Measurements from ENCODE around the gene DDX49.

The DDX49 gene

DNA sequence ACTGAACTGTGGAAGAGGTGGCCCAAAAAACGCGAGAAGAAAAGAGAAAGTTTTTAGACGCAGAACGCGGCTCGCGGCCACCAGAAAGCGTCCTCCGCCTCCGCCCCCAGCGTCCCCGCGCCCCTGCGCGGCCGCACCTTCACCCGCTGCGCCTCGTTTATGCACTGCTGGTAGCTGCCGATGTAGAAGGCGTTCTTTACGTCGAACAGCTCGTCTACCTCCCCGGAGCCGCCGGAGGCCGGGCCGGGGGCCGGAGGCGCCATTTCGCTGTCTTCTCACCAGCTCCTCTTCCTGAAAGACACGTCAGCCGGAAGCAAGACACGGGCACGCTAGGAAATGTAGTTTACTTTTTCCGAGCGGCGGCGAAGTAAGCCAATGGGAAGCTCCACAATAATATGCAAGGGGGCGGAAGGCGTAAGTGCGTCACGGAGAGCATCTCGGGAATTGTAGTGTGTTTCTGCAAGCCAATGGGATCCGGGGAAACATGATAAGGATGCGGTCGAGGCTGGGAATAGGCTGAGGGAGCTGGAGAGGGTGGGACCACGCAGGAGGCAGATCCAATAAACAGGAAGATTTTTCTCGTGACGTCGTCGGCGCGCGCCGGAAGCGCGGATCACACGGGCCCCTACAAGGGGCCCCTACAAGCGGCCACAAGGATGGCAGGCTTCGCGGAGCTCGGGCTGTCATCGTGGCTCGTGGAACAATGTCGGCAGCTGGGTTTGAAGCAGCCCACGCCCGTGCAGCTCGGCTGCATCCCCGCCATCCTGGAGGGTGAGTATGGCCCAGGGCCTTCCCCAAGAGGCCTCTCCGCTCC is at the start of gene DDX49, which contains the start of gene COPE:
TSS of gene DDX49 (plus strand) at position 630 of the 814 bp plus-strand sequence. CDS start at position 657, 27 bp downstream.
TSS of gene COPE (minus strand) at position 302 of the 814 bp plus-strand sequence. CDS start at position 263, 39 bp downstream.
- Histone ChIP-seq H3K27me3 (ENCODE audit: low read depth) (no peaks in the 10 kb centered on the region), H3K36me3 (replicated peaks) (peaks cover 34% of the 10 kb centered on the region), H3K4me1 (peaks cover 3% of the 10 kb centered on the region), H3K4me3 (peak within 1 kb of the TSS; percentile 88), H3K9me3 (no peaks in the 10 kb centered on the region)
- DNase-seq (ENCODE audit: low spot score in 2 of 2): peak; percentile 98 to 99
- in situ Hi-C loops (cut with MboI; ENCODE audit: low sequenced_read_pairs): no loop called here

- in situ Hi-C loops (cut with MboI; ENCODE audit: low sequenced_read_pairs): no loop called here
- Histone ChIP-seq H3K27me3 (ENCODE audit: low read depth) (no peaks in the 10 kb centered on the region), H3K4me3 (no peak overlapping the region), H3K36me3 (replicated peaks) (peaks cover 31% of the 10 kb centered on the region), H3K4me1 (no peaks in the 10 kb centered on the region), H3K9me3 (no peaks in the 10 kb centered on the region)
- peak in 1 of 2 experiments; percentile 36 for DNase-seq (ENCODE audit: low spot score in 2 of 2)
Measured at GRCh38 chr19:18869781-18870530, 49.6 kb upstream of the DDX49 start.

GRCh38 chr19:18870531-18871172 is 48.9 kb upstream of the DDX49 start:
- no peaks in the 10 kb centered on the region for H3K4me1 ChIP-seq
- no peaks in the 10 kb centered on the region for H3K9me3 ChIP-seq
- in situ Hi-C loops (cut with MboI; ENCODE audit: low sequenced_read_pairs): no loop called here
- H3K36me3 ChIP-seq (replicated peaks): peaks cover 25% of the 10 kb centered on the region
- no peak for DNase-seq (ENCODE audit: low spot score in 2 of 2)
- no peaks in the 10 kb centered on the region for H3K27me3 ChIP-seq (ENCODE audit: low read depth)
- no peak overlapping the region for H3K4me3 ChIP-seq

DNA sequence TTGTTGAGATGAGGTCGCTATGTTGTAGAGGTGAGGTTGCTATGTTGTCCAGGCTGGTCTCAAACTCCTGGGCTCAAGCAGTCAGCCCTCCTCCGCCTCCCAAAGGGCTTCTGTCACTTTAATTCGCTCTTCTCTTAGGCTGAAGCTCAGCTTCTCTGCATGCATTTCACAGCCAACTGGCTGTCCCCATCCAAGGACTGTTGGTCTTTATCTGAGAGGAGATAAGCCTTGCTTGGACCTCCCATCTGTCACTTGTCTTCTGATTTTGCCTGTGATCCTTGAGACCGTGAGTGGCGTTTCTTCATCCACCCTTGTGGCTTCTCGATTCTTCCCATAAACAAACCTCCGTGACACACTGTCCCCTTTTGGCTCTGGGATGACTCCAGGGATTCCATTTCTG is 48.0 kb upstream of the DDX49 start:
- H3K27me3 ChIP-seq (ENCODE audit: low read depth): no peaks in the 10 kb centered on the region
- no peaks in the 10 kb centered on the region for H3K9me3 ChIP-seq
- H3K4me3 ChIP-seq: no peak overlapping the region
- in situ Hi-C loops (cut with MboI; ENCODE audit: low sequenced_read_pairs): no loop called here
- H3K36me3 ChIP-seq (replicated peaks): peaks cover 20% of the 10 kb centered on the region
- H3K4me1 ChIP-seq: no peaks in the 10 kb centered on the region
- DNase-seq (ENCODE audit: low spot score in 2 of 2): no peak

DNA sequence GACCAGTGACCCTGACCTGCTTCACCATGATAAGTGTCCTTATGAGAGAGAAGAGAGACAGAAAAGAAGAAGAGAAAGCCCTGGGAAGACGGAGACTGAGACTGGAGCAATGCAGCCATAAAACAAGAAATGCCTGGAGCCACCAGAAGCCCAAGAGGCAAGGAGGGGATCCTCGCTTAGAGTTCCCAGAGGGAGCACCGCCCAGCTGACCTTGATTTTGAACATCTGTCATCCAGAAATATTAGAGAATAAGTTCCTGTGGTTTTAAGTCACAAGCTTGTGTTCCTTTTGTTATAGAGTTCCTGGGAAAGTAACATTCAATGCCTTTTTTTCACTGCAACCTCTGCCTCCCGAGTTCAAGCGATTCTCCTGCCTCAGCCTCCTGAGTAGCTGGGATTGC is 43.8 kb upstream of the DDX49 start:
- no peak overlapping the region for H3K4me3 ChIP-seq
- no peaks in the 10 kb centered on the region for H3K9me3 ChIP-seq
- DNase-seq (ENCODE audit: low spot score in 2 of 2): no peak
- in situ Hi-C loops (cut with MboI; ENCODE audit: low sequenced_read_pairs): no loop called here
- H3K36me3 ChIP-seq (replicated peaks): peaks cover 12% of the 10 kb centered on the region
- H3K4me1 ChIP-seq: no peaks in the 10 kb centered on the region
- H3K27me3 ChIP-seq (ENCODE audit: low read depth): no peaks in the 10 kb centered on the region

- in situ Hi-C loops (cut with MboI; ENCODE audit: low sequenced_read_pairs): no loop called here
Measured at GRCh38 chr19:18876865-18877264, 42.6 kb upstream of the DDX49 start.

DNA sequence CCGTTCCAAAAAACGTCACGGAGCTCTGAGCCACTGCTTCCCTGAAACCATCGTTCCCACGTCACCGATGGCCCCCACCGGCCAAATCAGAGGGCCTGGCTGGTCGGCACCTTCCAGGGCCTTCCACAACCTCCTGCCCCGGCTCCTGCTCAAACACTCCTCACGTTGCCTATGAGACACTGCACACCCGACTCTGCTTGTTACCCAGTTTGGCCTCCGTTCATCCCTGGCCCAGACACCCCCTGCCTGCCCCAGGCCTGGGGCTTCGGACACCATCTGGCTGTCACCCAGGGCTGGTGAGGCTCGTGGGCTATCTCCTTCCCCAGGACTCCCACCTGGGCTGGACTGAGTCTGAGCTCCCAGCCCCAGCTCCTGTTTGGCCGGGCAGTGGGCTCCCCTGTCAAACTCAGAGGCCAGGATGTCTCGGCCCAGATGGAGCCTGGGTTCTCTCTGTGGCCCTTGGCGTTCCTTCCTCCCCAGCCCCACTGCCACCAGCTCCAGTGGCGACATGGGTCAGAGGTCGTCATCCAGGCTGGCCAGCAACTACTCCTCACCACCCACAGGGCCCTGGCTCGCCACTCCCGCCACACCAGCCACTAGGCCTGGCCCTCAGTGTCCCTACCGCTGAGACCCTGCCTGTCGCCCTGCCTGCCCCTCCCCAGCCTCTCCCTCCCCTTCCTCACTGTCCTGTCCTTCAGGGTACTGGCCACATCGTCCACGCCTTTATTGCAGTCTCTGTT is 41.3 kb upstream of the DDX49 start:
- in situ Hi-C loops (cut with MboI; ENCODE audit: low sequenced_read_pairs): no loop called here
- Histone ChIP-seq H3K4me3 (no peak overlapping the region), H3K27me3 (ENCODE audit: low read depth) (no peaks in the 10 kb centered on the region), H3K9me3 (no peaks in the 10 kb centered on the region), H3K36me3 (replicated peaks) (peaks cover 15% of the 10 kb centered on the region), H3K4me1 (no peaks in the 10 kb centered on the region)
- no peak for DNase-seq (ENCODE audit: low spot score in 2 of 2)

More at GRCh38 chr19:18876865-18877264, 42.6 kb upstream of the DDX49 start:
- no peak overlapping the region for H3K4me3 ChIP-seq
- DNase-seq (ENCODE audit: low spot score in 2 of 2): no peak
- no peaks in the 10 kb centered on the region for H3K9me3 ChIP-seq
- H3K27me3 ChIP-seq (ENCODE audit: low read depth): no peaks in the 10 kb centered on the region
- no peaks in the 10 kb centered on the region for H3K4me1 ChIP-seq
- peaks cover 15% of the 10 kb centered on the region for H3K36me3 ChIP-seq (replicated peaks)

- in situ Hi-C loops (cut with MboI; ENCODE audit: low sequenced_read_pairs): no loop called here
- Histone ChIP-seq H3K9me3 (no peaks in the 10 kb centered on the region), H3K27me3 (ENCODE audit: low read depth) (no peaks in the 10 kb centered on the region), H3K4me3 (no peak overlapping the region), H3K36me3 (replicated peaks) (peaks cover 15% of the 10 kb centered on the region), H3K4me1 (no peaks in the 10 kb centered on the region)
- no peak for DNase-seq (ENCODE audit: low spot score in 2 of 2)
Measured at GRCh38 chr19:18878858-18879578, 40.5 kb upstream of the DDX49 start.

DNA sequence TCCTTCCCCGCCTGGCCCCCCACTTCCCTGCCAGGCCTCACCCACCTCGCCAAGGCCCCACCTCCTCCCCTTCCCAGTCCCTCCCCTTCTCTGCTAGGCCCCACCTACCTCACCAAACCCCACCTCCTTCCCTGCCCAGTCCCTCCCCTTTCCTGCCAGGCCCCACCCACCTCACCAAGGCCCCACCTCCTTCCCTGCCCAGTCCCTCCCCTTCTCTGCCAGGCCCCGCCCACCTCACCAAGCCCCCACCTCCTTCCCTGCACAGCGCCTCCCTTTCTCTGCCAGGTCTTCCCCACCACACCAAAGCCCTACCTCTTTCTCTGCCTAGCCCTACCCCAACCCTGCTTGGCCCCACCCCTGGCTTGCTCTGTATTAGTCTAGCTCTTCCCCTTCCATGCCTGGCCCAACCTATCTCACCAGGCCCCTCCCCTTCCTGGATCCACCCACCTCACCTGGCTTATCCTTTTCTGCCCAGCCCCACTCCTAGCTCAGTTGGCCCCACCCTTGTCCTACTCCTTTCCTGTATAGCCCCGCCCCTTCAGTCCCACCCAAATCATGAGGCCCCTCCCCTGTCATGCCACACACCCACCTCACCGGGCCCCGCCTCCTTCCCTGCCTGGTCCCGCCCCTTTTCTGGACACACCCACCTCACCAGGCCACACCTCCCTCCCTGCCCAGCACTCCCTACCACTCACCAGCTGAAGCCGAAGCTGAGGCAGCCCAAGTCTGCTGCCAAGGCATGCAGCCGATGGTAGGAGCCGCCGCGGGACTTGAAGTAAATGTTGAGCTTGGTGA is 39.7 kb upstream of the DDX49 start:
- in situ Hi-C loops (cut with MboI; ENCODE audit: low sequenced_read_pairs): no loop called here
- Histone ChIP-seq H3K4me3 (no peak overlapping the region), H3K36me3 (replicated peaks) (peaks cover 15% of the 10 kb centered on the region), H3K27me3 (ENCODE audit: low read depth) (no peaks in the 10 kb centered on the region), H3K4me1 (no peaks in the 10 kb centered on the region), H3K9me3 (no peaks in the 10 kb centered on the region)
- peak in 1 of 2 experiments; percentile 78 for DNase-seq (ENCODE audit: low spot score in 2 of 2)

DNA sequence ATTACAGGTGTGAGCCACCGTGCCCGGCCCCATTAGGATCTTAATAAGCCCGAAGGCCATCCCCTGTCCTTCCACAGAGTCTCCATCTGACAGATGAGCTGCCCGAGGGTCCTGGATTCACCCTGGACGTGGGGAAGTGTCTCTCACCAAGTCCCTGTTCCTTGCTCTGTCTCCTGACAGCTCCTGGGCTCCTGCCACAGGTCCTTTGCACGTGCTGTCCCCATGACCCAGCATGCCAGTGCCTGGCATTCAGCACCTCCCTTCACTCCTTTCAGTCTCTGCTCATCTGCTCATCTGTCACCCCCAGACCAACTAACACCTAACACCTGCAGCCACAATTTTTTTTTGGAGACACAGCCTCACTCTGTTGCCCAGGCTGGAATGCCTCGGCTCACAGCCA is 38.0 kb upstream of the DDX49 start:
- in situ Hi-C loops (cut with MboI; ENCODE audit: low sequenced_read_pairs): no loop called here
- H3K27me3 ChIP-seq (ENCODE audit: low read depth): no peaks in the 10 kb centered on the region
- H3K9me3 ChIP-seq: no peaks in the 10 kb centered on the region
- no peaks in the 10 kb centered on the region for H3K4me1 ChIP-seq
- peaks cover 14% of the 10 kb centered on the region for H3K36me3 ChIP-seq (replicated peaks)
- DNase-seq (ENCODE audit: low spot score in 2 of 2): no peak
- no peak overlapping the region for H3K4me3 ChIP-seq

- Histone ChIP-seq H3K4me1 (no peaks in the 10 kb centered on the region), H3K27me3 (ENCODE audit: low read depth) (no peaks in the 10 kb centered on the region), H3K9me3 (no peaks in the 10 kb centered on the region), H3K36me3 (replicated peaks) (peaks cover 9% of the 10 kb centered on the region; the same call in 1 of the 2 replicates), H3K4me3 (no peak overlapping the region)
- DNase-seq (ENCODE audit: low spot score in 2 of 2): no peak
- in situ Hi-C loops (cut with MboI; ENCODE audit: low sequenced_read_pairs): no loop called here
Measured at GRCh38 chr19:18883526-18884304, 35.8 kb upstream of the DDX49 start.

DNA sequence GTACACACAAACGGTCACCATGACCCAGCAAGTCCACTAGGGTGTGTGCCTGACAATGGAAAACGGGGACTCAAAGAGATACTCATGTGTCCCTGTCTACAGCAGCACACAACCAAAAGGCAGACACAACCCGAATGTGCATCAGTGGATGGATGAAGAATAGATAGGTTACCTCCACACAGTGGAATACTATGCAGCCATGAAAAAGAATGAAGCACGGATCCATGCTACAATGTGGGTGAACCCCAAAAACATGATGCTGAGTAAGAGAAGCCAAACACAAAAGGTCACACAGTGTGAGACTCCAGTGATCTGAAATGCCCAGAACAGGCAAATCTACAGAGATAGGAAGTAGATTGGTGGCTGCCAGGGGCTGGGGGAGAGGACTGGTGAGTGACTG is 32.5 kb upstream of the DDX49 start:
- Histone ChIP-seq H3K4me1 (no peaks in the 10 kb centered on the region), H3K27me3 (ENCODE audit: low read depth) (no peaks in the 10 kb centered on the region), H3K4me3 (no peak overlapping the region), H3K9me3 (no peaks in the 10 kb centered on the region), H3K36me3 (replicated peaks) (peaks cover 3% of the 10 kb centered on the region; the same call in 1 of the 2 replicates)
- no peak for DNase-seq (ENCODE audit: low spot score in 2 of 2)
- in situ Hi-C loops (cut with MboI; ENCODE audit: low sequenced_read_pairs): no loop called here
